Fibroblast of skin of right biceps (primary cell): ENCODE data around the gene HHLA2.
A peak's percentile ranks its signal among the peaks of the same experiment; 100 is the strongest.
"Not testable (repeated sequence)": the region's sequence is repeated elsewhere in the genome, so short reads cannot be mapped to it uniquely, and the experiment has no call there.

Experiments used
- DNase-seq: peaks from one replicate; pipeline ENCODE4 v3.0.0-alpha.2; 2013

HHLA2 gene

DNA sequence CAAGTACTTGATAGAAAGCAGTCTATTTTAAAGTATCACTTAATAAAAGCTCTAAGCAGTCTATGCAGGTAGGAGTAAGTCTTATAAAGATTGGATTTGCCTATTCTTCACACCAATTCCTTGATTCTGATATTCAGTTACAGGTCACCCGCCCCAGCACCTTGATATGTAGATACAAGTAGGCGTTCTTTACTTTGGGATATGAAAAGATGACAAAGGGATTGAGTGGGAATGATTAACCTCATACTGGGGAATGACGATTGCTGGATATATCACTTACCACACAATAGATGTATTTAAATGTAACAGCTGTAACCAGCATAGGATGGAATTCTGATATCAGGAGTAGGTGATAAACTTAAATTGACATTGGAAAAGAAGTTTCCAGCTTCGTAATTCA is 47.1 kb downstream of the HHLA2 start:
- DNase-seq: no peak

DNA sequence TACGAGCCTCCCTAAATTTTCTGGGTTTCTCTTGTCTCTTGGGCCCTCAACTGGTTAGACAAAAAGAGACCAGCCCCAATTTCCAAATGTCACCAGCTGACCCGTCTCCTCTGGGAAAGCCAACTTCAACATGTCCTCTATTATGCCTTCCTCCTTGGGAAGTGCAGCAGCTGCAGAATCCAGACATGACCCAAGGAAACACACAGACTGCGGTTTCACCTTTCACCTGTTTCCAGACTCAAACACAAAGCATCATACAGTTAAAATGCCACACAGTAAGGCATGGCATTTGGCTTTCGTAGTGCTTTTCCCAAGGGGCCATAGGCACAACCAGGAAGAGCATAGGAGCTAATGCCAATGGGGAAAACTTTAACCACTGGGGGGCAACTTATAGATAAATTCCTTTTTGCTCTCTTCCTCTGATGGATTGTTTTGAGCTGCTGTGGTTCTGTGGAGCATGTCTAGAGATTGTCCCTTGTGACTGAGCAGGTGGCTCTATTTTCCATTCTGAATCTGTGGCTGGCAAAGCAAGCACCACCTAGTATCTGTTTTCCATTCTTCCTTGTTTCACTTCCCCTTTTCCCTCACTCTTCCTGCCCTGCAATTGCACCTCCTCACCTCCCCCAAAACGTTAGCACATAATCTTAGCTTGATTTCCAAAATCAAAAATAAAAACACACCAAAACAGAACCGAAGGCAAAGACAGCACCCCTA is 49.3 kb downstream of the HHLA2 start:
- no peak for DNase-seq

DNA sequence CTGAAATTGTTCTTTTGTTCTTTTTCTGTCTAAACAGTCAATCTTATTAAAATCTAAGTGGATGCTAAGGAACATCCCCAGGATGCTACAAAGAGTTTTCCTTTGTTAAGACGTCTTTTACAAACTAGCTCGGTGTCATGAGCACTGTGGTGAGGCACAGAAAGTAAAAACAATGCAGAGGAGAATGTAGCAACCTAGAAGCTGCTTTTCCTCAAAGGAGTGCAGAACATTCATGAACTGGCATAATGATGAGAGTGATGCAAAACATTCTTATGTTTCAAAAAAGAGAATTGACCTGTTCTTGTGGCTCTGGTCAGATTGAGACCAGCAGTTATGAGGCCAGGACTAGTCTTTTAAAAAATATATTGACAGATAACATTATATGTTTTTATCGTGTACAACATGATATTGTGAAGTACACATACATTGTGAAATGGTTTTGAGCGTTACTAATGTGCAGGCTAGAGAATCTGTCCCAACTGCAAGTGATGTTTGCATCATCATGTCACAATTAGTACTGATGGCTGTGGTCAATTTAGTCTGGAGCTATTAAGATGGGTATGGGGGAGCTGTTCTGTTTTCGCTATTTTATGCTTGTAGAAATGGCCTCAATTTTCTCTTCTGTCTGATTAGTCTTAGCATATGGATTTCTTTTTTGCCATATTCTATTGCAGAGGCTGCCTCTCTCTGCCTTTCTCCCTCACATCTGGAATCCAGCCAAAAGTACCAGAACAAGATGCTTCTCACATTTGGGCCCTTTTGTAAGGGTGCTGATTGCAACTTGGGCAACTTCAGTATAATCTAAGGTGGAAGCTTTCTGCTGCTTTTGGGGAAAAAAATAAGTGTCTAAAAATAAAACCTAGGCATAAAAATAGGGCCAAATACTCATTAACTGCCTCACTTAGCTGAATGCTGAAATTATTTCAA is 50.2 kb downstream of the HHLA2 start:
- no peak for DNase-seq

DNA sequence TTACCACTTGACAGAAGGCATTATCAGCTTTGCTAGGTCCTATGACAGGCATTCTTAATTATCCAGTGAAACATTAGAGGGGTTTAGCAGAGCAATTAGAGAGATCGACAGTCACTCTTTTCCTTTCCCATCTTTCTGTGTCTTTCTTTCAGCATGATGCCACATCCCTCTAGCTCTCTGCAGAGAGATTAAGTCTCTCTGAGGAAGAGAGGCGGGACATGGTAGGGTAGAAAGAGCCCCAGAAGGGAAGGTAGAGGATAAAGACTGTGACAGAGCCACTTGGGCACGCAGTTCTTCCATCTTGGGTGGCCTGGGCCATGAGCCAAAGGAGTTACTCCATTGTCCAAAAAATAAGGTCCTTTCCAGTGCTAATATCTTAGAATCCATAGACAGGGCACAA is 55.8 kb downstream of the HHLA2 start:
- DNase-seq: no peak

DNA sequence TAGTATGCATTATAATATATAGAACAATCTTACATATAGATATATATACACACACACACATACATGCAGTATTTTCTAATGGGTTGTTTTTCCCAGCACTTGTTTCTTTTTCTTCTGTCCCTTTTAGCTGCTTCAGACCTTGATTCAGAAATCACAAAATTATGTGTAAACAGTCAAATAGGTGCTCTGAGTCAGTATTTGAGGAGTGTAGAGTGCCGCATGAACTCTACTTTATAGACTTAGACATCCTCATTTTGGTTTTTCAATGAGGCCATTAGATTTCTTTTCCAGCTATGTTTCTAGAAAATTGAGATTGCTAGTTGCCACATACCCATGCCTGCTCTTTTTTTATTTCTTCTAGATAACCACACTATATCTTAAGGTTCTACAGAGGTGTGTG is 58.2 kb downstream of the HHLA2 start:
- DNase-seq: no peak

DNA sequence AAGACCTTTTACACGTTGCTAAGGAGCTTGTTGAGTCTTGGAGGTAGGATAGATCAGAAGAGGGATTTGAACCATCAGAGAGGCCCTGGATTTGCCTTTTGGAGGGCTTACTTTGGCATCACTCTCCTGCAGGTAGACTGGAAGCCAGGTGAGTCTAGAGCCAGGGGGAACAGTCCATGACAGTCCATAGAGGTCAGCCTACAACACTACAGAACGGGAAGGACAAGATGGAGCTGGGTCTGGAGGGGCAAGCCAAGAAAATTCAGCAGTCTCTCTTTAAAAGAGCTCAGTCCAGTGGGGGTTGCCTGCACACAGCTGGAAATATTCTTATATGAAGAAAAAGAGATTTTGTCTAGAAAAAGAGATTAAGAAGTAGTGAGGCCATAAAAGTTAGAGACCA is 60.7 kb downstream of the HHLA2 start:
- no peak for DNase-seq

DNA sequence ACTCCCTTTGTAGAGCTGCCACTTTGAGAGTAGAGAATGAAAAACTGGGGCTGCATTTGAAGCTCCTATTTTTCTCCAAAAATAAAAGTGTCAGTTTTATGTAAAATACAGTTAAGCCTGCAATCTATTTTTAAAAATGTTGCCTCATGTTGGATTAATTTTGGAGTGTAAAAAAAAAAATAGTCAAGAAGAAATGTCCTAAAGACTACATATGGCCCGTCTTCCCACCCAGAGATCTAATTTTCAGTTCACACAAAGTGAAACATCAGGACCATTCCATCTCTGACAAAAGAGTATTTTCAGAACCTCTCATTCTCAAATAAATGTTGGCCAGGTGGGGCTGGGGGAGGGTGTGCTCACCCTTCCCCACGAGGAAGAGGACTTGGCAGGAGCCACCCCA is 62.7 kb downstream of the HHLA2 start:
- DNase-seq: no peak

DNA sequence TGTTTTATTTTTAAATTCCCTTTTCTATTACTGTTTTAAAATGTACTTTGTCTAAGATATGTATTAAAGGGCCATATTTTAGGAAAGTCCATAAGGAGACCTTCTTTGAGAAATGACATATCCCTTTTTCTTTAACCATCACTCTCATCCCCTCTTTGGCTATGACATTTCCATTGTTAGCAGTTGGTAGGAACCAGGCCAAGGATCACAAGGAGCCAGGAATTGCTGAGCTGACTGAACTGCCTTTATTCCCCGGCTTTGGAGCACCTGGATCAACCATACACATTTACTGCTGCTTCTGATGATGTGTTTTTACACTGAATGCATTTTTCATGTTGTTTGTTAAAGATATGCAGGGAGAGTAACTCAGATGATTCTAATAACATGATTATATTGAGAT is 79.7 kb downstream of the HHLA2 start:
- DNase-seq: no peak

DNA sequence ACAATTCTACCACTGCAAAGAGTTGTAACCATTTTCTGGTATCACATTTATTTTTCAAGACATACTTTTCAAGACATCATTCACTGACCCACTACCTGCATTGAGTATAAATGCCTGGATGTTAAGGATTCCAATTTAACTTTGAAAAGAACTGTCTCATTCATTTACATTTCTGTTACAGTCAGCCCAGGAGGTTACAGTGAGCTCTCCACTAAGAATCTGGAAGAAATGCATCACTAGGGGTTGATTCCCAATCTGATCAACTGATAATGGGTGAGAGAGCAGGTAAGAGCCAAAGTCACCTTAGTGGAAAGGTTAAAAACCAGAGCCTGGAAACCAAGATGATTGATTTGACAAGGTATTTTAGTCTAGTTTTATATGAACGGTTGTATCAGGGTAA is 81.0 kb downstream of the HHLA2 start:
- DNase-seq: no peak

DNA sequence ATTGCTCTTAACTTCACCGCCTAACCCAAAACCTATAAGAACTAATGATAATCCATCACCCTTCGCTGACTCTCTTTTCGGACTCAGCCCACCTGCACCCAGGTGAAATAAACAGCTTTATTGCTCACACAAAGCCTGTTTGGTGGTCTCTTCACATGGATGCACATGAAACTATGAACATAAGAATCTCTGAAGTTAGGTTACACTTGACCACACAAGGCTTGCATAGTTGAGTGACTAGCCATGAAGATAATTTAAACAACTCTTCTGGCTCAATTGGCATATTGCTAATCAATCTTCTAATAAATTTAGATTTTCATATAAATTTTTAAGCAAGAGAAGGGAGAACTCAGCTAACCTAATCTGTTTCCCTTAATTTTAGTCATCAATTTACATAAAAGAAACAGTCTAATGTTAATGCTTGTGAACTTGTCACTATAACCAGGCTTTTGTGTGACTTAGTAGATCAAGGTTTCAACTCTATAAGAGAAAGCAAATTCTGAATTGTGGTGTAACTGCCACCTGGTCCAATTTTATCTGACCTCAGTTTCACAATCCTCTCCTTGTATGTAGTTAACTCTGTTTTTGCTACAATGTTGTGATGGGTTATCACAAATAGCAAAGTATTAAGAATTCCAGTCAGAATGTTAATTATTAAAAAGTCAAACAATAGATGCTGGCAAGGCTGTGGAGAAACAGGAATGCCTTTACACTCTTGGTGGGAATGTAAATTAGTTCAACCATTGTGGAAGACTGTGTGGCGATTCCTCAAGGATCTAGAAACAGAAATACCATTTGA is 82.0 kb downstream of the HHLA2 start:
- DNase-seq: no peak

DNA sequence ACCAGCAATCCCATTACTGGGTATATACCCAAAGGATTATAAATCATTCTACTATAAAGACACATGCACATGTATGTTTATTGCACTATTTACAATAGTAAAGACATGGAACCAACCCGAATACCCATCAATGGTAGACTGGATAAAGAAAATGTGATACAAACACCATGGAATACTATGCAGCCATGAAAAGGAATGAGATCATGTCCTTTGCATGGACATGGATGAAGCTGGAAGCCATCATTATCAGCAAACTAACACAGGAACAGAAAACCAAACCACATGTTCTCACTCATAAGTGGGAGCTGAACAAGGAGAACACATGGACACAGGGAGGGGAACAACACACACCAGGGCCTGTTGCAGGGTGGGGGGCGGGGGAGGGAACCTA is 82.6 kb downstream of the HHLA2 start:
- not testable (repeated sequence) for DNase-seq

DNA sequence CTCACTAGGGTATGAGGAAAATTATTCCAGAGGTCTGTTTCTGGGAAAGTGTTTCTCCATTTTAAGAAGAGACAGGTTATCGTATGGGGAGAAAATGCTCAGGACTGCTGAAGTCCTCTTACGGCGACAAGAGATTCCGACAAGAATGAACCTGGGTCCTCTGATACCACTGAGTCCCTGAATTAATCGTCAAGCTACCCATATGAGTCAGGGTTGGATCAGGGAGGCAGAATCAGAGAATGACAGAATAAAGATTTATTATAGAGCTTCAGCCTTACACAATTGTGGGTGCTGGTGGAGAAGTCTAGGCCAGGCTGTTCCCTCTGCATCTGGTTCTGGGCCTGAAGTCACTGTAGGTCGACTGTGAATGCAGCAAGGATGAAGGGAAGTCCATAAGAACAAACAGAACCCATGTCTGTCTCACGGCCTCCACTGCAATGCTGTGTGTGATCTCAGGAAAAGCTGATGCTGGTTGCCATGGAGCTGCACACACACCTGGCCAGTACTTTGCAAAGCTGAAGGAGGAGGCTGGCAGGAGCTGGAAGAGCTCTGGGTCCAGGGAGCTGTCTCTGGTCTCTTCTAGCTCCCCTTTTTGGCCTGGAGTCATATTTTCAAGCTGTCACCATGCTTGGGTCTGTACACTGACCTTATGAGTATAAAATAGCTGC is 83.9 kb downstream of the HHLA2 start:
- no peak for DNase-seq

DNA sequence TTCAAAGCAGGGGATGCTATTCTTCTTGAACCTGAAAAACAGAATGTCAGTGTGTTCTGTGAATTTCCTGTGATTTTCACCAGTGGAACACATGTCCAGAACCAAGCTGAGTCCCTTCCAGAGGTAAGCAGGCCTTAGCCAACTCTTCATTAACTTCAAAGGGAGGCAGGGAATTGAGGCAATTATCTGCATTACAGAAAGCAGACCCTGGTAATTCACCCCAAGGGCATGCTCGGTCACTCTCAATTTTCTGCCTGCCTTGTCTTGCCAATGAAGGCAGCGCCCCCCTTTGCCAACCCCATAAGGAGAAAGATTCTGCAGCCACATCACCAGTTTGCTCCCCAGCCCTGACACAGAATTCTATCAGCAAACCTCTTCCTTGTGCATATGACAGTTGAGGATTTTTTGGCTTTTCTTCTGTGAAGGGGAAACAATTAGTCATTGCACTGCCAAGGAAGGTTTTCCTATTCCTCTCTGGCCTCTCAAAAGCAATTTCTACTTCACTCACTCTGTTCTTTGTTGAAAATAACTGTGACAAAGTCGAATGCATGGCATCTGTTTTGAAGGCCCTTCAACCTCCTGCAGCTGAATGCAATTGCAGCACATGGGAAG is 85.3 kb downstream of the HHLA2 start:
- DNase-seq: no peak

DNA sequence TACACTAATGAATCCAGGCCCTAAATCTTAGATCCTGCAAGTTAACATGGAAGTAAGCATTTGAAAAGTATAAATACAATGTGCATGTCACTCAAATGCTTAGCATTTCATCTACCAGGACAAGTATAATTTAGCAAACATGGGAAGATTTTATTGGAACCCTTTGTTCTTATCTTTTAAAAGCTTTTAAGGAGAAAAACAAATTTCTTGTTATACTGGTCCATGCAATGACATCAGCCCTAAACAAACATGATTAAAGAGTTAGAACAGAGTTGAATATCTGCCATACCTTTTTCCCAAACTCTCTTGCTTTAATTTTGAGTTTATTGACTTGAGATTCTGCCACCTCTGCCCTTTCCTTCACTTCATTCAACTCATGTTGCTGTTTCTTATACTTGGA is 87.0 kb downstream of the HHLA2 start:
- no peak for DNase-seq

DNA sequence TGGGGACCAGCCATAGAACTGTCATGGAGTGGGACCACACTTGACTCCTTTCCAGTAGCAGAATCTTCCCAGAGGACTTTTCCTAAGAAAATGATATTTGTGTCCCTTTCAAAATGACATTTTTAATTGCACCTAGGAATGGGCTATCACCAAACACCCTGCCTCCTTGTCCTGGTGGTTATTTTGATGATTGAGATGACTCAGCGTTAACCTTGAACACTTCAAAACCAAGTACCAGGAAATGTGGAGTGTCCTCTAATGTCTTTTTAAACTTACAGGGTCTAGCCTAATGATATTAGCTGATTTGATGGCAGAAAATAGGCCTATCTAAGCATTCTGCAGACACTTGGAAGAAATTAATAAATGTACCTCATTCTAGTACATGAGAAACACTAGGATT is 90.7 kb downstream of the HHLA2 start:
- no peak for DNase-seq

DNA sequence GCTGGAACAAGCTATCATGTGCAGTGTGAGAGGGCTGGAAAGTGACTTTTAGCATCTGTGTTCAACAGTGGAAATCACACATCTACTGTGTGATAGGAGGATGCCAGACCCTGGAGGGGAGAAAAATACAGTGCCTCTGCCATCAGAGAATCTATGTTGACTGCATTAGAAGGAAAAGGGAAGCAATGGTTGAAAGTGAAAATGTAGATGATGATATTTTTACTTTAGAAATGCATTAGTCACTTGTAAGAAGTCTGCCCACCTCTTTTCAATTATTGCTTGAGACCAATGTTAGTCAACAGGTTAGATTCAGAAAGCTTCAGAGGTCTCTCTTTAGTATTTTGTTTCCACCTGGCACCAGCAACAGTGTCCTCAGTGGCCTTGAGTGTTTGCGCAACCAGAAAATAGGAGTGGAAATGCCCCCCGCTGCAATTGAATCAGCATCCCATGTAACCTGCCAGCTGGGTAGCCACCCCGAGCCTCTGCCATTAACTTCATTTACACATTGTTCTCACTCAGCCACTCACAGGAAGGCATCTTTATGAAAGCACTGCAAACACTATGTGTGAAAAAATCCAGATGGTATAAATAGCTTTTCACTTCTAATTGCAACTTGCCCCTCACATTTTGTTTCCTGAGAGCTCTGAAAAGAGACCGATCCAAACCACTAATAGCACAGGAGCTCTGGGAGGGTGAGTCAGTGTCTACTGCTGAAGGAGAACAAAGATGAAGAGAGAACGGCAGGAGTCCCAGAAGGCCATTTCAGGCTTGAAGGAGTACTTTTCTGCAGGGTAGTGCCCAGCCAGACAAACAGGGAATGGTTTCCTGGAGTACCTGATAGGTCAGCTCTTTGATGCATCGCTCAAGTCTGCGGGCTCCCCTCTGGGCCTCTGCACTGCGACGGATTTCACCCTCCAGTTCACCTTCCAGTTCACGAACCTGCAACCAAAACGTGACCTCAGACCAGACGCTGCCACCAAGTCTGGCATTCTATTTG is 92.1 kb downstream of the HHLA2 start:
- peak; percentile 38 for DNase-seq

DNA sequence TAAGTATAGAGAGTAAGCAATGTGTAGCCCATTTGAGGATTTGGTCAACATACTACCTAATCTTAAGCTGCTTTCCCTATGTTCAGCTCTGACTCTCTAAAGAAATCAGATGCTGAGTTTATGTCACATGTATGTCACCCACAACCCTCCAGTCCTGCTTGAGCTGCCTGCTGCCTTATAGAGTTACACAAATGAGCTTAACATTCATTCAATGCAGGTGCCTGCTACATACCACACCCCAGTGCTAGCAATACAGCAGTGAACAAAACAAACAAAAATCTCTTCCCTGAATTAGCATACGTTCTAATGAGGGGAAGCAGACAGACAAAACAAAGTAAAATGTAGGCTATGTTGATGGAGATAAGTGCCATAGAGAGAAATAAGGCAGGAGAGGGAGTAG is 93.0 kb downstream of the HHLA2 start:
- no peak for DNase-seq

DNA sequence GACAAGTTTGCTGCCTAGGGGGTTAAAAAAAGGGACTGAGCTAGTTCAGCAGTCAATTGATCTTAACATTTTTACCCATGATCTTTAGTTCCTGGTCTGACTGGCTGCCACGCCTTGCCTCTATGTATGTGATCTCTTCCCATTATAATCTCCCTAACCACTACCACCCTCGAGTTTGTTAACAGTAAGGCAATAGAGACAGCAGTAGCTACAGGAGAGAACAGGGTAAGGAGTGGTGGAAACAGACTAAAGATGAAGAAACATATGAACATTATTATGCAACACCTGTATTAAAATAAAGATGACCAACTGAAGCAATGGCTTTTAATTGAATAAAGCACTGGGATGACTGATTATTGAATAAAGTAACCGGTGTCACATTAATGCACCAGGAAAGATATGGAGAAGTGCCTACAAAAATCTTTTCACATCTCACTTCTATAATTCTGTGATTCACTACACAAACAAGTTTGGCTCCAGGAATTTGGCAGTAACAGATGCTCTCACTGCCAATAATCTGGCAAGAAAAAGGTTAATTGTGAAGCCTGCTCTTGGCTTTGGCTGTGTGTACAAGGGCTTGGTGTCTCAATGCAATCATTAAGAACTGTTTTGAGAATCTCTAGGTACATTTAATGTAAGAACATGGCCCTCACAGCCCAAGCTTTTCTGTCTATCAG is 95.7 kb downstream of the HHLA2 start:
- peak; percentile 59 for DNase-seq

DNA sequence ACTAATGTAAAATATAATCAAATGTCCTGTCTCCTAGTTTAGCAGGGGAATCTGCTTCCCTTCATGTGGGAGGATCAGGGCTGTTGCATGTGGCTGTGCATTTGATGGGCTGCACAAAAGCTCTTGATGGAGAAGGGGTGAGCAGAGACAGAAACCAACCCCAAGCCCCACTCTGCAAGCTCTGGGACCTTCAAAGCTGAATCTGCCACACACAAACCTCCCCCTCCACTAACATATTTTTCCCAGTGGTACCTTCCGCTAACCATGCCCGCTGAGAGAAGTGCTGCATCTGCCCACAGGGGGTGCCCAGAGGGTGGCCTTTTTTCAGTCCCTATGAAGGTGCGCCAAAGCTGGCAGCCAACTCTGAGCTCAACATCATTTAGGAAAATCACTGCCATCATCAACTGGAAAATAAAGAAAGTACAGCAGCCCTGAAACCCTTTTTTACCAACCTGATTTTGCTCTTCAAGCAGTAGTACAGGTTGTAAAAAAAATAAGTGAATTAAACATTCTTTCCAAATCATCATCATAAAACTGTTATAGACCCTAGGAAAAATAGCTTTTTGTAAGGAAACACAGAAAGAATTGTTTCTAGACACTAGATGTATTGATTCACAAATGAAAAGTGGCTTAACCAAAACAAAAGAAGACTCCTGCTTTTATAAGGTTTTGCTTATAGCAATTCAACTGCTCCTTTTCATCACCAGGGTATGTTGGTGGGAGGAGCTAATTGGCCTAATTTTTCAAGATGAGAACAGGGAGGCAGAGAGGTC is 97.0 kb downstream of the HHLA2 start:
- DNase-seq: no peak

DNA sequence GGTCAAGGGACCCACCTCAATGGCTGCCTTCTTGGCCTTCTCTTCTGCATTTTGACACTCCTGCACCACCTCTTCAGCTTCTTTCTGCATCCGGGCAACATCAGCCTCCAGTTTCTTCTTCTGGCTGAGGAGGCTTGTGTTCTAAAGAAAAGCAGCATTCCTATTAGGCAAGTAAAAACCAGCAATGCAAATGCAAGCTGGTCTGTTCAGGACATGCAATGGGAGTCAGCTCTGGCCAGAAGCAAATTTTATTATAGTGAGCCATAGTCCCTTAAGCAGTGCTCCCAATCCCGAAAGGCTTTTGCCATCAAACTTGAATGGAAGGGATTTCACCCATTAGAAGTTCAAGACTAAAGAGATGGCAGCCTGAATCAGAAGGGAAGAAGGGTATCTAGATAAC is 97.7 kb downstream of the HHLA2 start:
- DNase-seq: no peak
